Measurements from ENCODE around the gene RIBC1. TPM values are rescaled to one million over a fixed set of nuclear protein-coding genes. Genes with fewer than 3 reads are reported as not detected.
"Not testable (repeated sequence)": the region's sequence is repeated elsewhere in the genome, so short reads cannot be mapped to it uniquely, and the experiment has no call there.

Gene RIBC1
- total RNA-seq, 1 donor, result 0.43 TPM

GRCh38 chrX:53412446-53412845 lies 10.2 kb upstream of the RIBC1 start:
- no peak for DNase-seq (ENCODE audit: low read depth)
- no peak for TF ChIP-seq CTCF (IDR thresholded peaks at IDR 0.05; ENCODE audit: insufficient read depth, low read depth, low read length)
- no peak overlapping the region for H3K4me3 ChIP-seq (ENCODE audit: low read depth, low read length)

DNA sequence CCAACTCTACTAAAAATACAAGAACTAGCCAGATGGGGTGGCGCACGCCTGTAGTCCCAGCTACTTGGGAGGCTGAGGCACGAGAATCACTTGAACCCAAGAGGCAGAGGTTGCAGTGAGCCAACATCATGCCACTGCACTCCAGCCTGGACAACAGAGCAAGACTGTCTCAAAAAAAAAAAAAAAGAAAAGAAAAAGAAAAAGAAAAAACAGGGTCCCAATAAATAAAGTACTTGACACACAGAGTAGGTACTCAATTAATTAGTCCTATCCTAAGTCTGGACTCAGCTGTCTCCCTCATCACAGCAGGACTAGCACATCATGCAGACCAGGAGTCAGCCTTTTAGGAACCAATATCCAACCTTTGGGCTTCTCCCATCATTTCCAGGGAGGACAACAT lies 2.3 kb upstream of the RIBC1 start:
- not testable (repeated sequence) for DNase-seq (ENCODE audit: low read depth); H3K4me3 ChIP-seq (ENCODE audit: low read depth, low read length)

DNA sequence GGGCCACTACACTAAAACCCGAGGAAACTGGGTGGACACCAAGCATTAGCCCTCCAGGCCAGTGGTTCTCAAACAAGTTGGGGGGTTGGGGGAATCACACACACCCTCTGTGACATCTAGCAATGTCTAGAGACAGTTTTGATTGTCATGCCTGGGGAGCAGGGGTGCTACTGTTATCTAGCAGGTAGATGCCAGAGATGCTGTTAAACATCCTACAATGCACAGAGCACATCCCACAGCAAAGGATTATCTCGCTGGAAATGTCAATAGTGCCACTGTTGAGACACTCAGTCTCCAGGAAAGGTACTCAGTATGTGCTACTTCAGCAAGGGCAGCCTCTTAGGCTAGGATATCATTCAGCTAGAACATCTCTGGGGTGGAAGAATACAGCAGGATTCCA lies 1.5 kb upstream of the RIBC1 start:
- peak overlapping the region; percentile 79 for H3K4me3 ChIP-seq (ENCODE audit: low read depth, low read length)
- TF ChIP-seq CTCF (IDR thresholded peaks at IDR 0.05; ENCODE audit: insufficient read depth, low read depth, low read length), result no peak
- no peak for DNase-seq (ENCODE audit: low read depth)

- H3K4me3 ChIP-seq (ENCODE audit: low read depth, low read length), result peak overlapping the region; percentile 79
- no peak for DNase-seq (ENCODE audit: low read depth)
- TF ChIP-seq CTCF (IDR thresholded peaks at IDR 0.05; ENCODE audit: insufficient read depth, low read depth, low read length), result no peak
Measured at GRCh38 chrX:53421772-53422085, 944 bp upstream of the RIBC1 start.

GRCh38 chrX:53422086-53422860 lies 400 bp upstream of the RIBC1 start, which contains the start of gene SMC1A:
Gene SMC1A (minus strand): TSS chrX:53422654. CDS start chrX:53422600, 54 bp downstream.
- DNase-seq (ENCODE audit: low read depth), result peak; percentile 97
- TF ChIP-seq CTCF (IDR thresholded peaks at IDR 0.05; ENCODE audit: insufficient read depth, low read depth, low read length), result no peak
- peak within 1 kb of the TSS; percentile 79 for H3K4me3 ChIP-seq (ENCODE audit: low read depth, low read length)

DNA sequence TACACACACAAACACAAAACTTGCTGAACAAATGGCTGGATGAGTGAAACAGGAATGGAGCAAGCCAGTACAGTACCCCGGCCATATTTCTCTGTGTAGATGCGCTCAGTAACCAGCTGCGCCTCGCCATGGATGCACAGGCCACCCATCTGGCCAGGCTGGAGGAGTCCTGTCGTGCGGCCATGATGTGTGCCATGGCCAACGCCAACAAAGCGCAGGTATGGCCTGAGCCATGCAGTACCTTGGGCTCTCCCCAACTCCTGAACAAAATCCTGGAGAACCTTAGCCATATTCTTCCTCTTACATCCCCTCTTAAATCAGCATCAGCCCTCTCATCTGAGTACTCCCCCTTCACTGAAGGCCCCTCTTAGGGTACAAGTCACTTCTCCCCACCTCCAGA lies 7.1 kb downstream of the RIBC1 start:
- H3K4me3 ChIP-seq (ENCODE audit: low read depth, low read length), result no peak overlapping the region
- no peak for DNase-seq (ENCODE audit: low read depth)
- no peak for TF ChIP-seq CTCF (IDR thresholded peaks at IDR 0.05; ENCODE audit: insufficient read depth, low read depth, low read length)

- no peak overlapping the region for H3K4me3 ChIP-seq (ENCODE audit: low read depth, low read length)
- DNase-seq (ENCODE audit: low read depth), result no peak
- no peak for TF ChIP-seq CTCF (IDR thresholded peaks at IDR 0.05; ENCODE audit: insufficient read depth, low read depth, low read length)
Measured at GRCh38 chrX:53430231-53430630, 7.6 kb downstream of the RIBC1 start.

Measured in fibroblast of villous mesenchyme (primary cell).